Measurements from ENCODE around the gene CYP2W1.

- TF ChIP-seq CTCF (IDR thresholded peaks at IDR 0.05; ENCODE audit: low read length): no peak
- no peak for TF ChIP-seq EZH2phosphoT487 (IDR thresholded peaks at IDR 0.05; ENCODE audit: low read length)
- no peak for TF ChIP-seq EZH2 (optimal IDR thresholded peaks at IDR 0.05; ENCODE audit: low read depth, low read length)
These were observed 46.9 kb downstream of the CYP2W1 start for GRCh38 chr7:1029637-1030443.
